IMR-90 (cell line): ENCODE data around the gene OTOGL. TPM values are rescaled to one million over a fixed set of nuclear protein-coding genes. Genes with fewer than 3 reads are reported as not detected.

Experiments
- ATAC-seq: fragments of 200-7000 bp; cut with Tn5 transposase; 2 replicates; pipeline ENCODE4 v1.9.1; 2020; ENCODE audit warnings: low read depth, mild to moderate bottlenecking, moderate library complexity
- BruUV-seq: library from RNA; stranded (reverse); fragments of 400-500 nt; replicated peaks from 2 replicates; lab custom pipeline; 2021; lab: Mats Ljungman, UMichigan
- CTCF ChIA-PET: fragments of 300-600 bp; formaldehyde crosslinking; extraction: SDS; loops from one replicate; lab custom pipeline; 2021; ENCODE audit warnings: antibody characterized with exemption; lab: Yijun Ruan, JAX
- POLR2A ChIA-PET: fragments of 300-600 bp; sonication (Branson Sonifier 250); formaldehyde crosslinking; loops from one replicate; lab custom pipeline; 2022; ENCODE audit warnings: antibody characterized with exemption; ENCODE audit not compliant: unreplicated experiment; lab: Charles Lee
- DNase-seq: peaks from one replicate; pipeline ENCODE4 v3.0.0; 2013
- H2AFZ ChIP-seq: replicated peaks from 2 replicates; pipeline ENCODE3; 2013; ENCODE audit warnings: low read length, mild to moderate bottlenecking; ENCODE audit not compliant: poor library complexity
- H2AK5ac ChIP-seq: 2 replicates; pipeline ENCODE4 v1.6.1; 2013; ENCODE audit warnings: low read depth, low read length, inconsistent platforms
- H2AK9ac ChIP-seq: replicated peaks from 2 replicates; pipeline ENCODE3; 2013; ENCODE audit warnings: mild to moderate bottlenecking, low read depth, low read length, moderate library complexity; ENCODE audit not compliant: poor library complexity
- H2BK120ac ChIP-seq: 2 replicates; pipeline ENCODE4 v1.6.1; 2013; ENCODE audit warnings: low read depth, low read length, inconsistent platforms
- H2BK15ac ChIP-seq: 3 replicates; pipeline ENCODE4 v1.6.1; 2013; ENCODE audit warnings: low read depth, low read length, inconsistent platforms
- H2BK20ac ChIP-seq: 2 replicates; pipeline ENCODE4 v1.6.1; 2013; ENCODE audit warnings: low read depth, mild to moderate bottlenecking, inconsistent platforms, low read length, moderate library complexity
- H2BK5ac ChIP-seq: 2 replicates; pipeline ENCODE4 v1.6.1; 2013; ENCODE audit warnings: mild to moderate bottlenecking, low read depth, low read length, inconsistent platforms; ENCODE audit not compliant: poor library complexity, severe bottlenecking
- H3K14ac ChIP-seq: replicated peaks from 2 replicates; pipeline ENCODE4 v1.6.1; 2013; ENCODE audit warnings: low read depth, low read length, inconsistent platforms
- H3K18ac ChIP-seq: 2 replicates; pipeline ENCODE4 v1.6.1; 2013; ENCODE audit warnings: low read depth, low read length, control low read depth
- H3K23ac ChIP-seq: 2 replicates; pipeline ENCODE4 v1.6.1; 2013; ENCODE audit warnings: low read depth, low read length, inconsistent platforms
- H3K27ac ChIP-seq: 2 replicates; pipeline ENCODE4 v1.5.1; 2013; ENCODE audit warnings: mild to moderate bottlenecking, control low read depth, low read length; ENCODE audit not compliant: insufficient read depth
- H3K27me3 ChIP-seq: 2 replicates; pipeline ENCODE4 v1.6.1; 2013; ENCODE audit warnings: low read length; ENCODE audit not compliant: control insufficient read depth, insufficient read depth
- H3K36me3 ChIP-seq: 2 replicates; pipeline ENCODE4 v1.6.1; 2013; ENCODE audit warnings: low read length, mixed read lengths; ENCODE audit not compliant: control insufficient read depth, insufficient read depth
- H3K4ac ChIP-seq: 2 replicates; pipeline ENCODE4 v1.6.1; 2013; ENCODE audit warnings: low read depth, low read length, inconsistent platforms
- H3K4me1 ChIP-seq: 2 replicates; pipeline ENCODE4 v1.6.1; 2013; ENCODE audit warnings: low read length, mixed read lengths; ENCODE audit not compliant: control insufficient read depth, insufficient read depth
- H3K4me2 ChIP-seq: 2 replicates; pipeline ENCODE4 v1.6.1; 2013; ENCODE audit warnings: low read depth, mild to moderate bottlenecking, control low read depth, low read length, moderate library complexity
- H3K4me3 ChIP-seq: 2 replicates; pipeline ENCODE4 v1.5.1; 2013; ENCODE audit warnings: low read depth, mild to moderate bottlenecking, control low read depth, low read length, moderate library complexity; ENCODE audit not compliant: insufficient read depth
- H3K56ac ChIP-seq: 2 replicates; pipeline ENCODE4 v1.6.1; 2013; ENCODE audit warnings: low read length, inconsistent platforms; ENCODE audit not compliant: insufficient read depth; ENCODE audit errors: extremely low read depth
- H3K79me1 ChIP-seq, 2 experiments: 2 replicates each; pipeline ENCODE4 v1.6.1; 2013; ENCODE audit warnings: low read length in 2 of 2, inconsistent platforms in 1 of 2, low read depth in 1 of 2
- H3K9ac ChIP-seq: 2 replicates; pipeline ENCODE4 v1.6.1; 2013; ENCODE audit warnings: low read depth, low read length, control low read depth
- H3K9me1 ChIP-seq: 2 replicates; pipeline ENCODE4 v1.6.1; 2013; ENCODE audit warnings: low read length, inconsistent platforms; ENCODE audit not compliant: insufficient read depth
- H3K9me3 ChIP-seq: 2 replicates; pipeline ENCODE4 v1.6.1; 2013; ENCODE audit warnings: low read length; ENCODE audit not compliant: control insufficient read depth, insufficient read depth
- H4K20me1 ChIP-seq: 2 replicates; pipeline ENCODE4 v1.6.1; 2013; ENCODE audit warnings: low read length, inconsistent platforms; ENCODE audit not compliant: insufficient read depth
- H4K5ac ChIP-seq: 2 replicates; pipeline ENCODE4 v1.6.1; 2013; ENCODE audit warnings: mild to moderate bottlenecking, low read depth, low read length, control low read depth
- H4K8ac ChIP-seq, 2 experiments: 2 replicates each; pipeline ENCODE4 v1.6.1; 2013; ENCODE audit warnings: low read depth in 2 of 2, low read length in 2 of 2, control low read depth in 1 of 2, inconsistent platforms in 1 of 2
- H4K91ac ChIP-seq: 2 replicates; pipeline ENCODE4 v1.6.1; 2013; ENCODE audit warnings: low read depth, low read length, inconsistent platforms; ENCODE audit not compliant: insufficient read depth
- BHLHE40 ChIP-seq: fragments of 150-350 bp; IDR thresholded peaks from 2 replicates; pipeline ENCODE4 v1.6.1; 2016; ENCODE audit warnings: mild to moderate bottlenecking, low read depth, low read length
- CEBPB ChIP-seq: IDR thresholded peaks from 2 replicates; pipeline ENCODE4 v1.6.1; 2012; ENCODE audit warnings: low read depth, low read length, improper control_type of control experiment
- CHD1 ChIP-seq: IDR thresholded peaks from 2 replicates; pipeline ENCODE4 v1.6.1; 2012; ENCODE audit warnings: low read depth, low read length, improper control_type of control experiment
- CTCF ChIP-seq: conservative IDR thresholded peaks from 2 replicates; pipeline ENCODE4 v1.5.1; 2012; ENCODE audit warnings: mild to moderate bottlenecking, low read depth, low read length, improper control_type of control experiment
- ELK1 ChIP-seq: fragments of 150-350 bp; IDR thresholded peaks from 2 replicates; pipeline ENCODE4 v1.6.1; 2016; ENCODE audit warnings: low read depth, mild to moderate bottlenecking, low read length, moderate library complexity, borderline replicate concordance
- FOS ChIP-seq: fragments of 150-350 bp; IDR thresholded peaks from 2 replicates; pipeline ENCODE4 v1.6.1; 2016; ENCODE audit warnings: low read depth, low read length
- MAFK ChIP-seq: IDR thresholded peaks from 2 replicates; pipeline ENCODE4 v1.6.1; 2012; ENCODE audit warnings: low read depth, low read length, improper control_type of control experiment
- MAZ ChIP-seq: IDR thresholded peaks from 2 replicates; pipeline ENCODE4 v1.6.1; 2012; ENCODE audit warnings: low read depth, mild to moderate bottlenecking, low read length, improper control_type of control experiment, moderate library complexity, borderline replicate concordance
- MXI1 ChIP-seq: IDR thresholded peaks from 2 replicates; pipeline ENCODE4 v1.6.1; 2012; ENCODE audit warnings: low read depth, mild to moderate bottlenecking, low read length, moderate library complexity, borderline replicate concordance
- NFE2L2 ChIP-seq: fragments of 150-350 bp; IDR thresholded peaks from 2 replicates; pipeline ENCODE4 v1.6.1; 2016; ENCODE audit warnings: low read depth, mild to moderate bottlenecking, low read length
- POLR2A ChIP-seq: IDR thresholded peaks from 2 replicates; pipeline ENCODE4 v1.6.1; 2012; ENCODE audit warnings: mild to moderate bottlenecking, low read depth, low read length
- RAD21 ChIP-seq: IDR thresholded peaks from 2 replicates; pipeline ENCODE4 v1.6.1; 2012; ENCODE audit warnings: low read length, improper control_type of control experiment
- RCOR1 ChIP-seq: IDR thresholded peaks from 2 replicates; pipeline ENCODE4 v1.6.1; 2012; ENCODE audit warnings: mild to moderate bottlenecking, low read length, improper control_type of control experiment; ENCODE audit not compliant: insufficient replicate concordance
- RFX5 ChIP-seq: IDR thresholded peaks from 2 replicates; pipeline ENCODE4 v1.8.0; 2012; ENCODE audit warnings: low read depth, mild to moderate bottlenecking, low read length, moderate library complexity
- SMC3 ChIP-seq: fragments of 150-350 bp; IDR thresholded peaks from 2 replicates; pipeline ENCODE4 v1.6.1; 2016; ENCODE audit warnings: low read depth, mild to moderate bottlenecking, antibody characterized with exemption, low read length, moderate library complexity
- WGBS, 2 experiments: methylation state at CpG; one replicate each; pipeline versions ENCODE4 v1.1.5 to v1.1.7; 2013; ENCODE audit warnings: missing lambda C conversion rate in 2 of 2; ENCODE audit not compliant: insufficient read length in 1 of 2; ENCODE audit errors: extremely low coverage in 2 of 2; 5-methylcytosine and 5-hydroxymethylcytosine counted together
- dilution Hi-C: fragments of 300-500 bp; cut with HindIII; formaldehyde crosslinking; loops from one replicate; pipeline ENCODE4 v1.14.3; 2018; ENCODE audit warnings: low sequenced_read_pairs; ENCODE audit not compliant: unreplicated experiment
- in situ Hi-C: fragments of 300-500 bp; cut with MboI; formaldehyde crosslinking; loops from 3 replicates; pipeline ENCODE4 v1.14.3; 2019; ENCODE audit warnings: low sequenced_read_pairs, inconsistent platforms, mixed read lengths
- intact Hi-C: fragments of 100-400 bp; cut with micrococcal nuclease; formaldehyde crosslinking; loops from 2 replicates; pipeline ENCODE4 v1.10.0; 2022
- polyA plus RNA-seq, 3 experiments: library from polyadenylated mRNA; depleted of rRNA; stranded (reverse); fragments of >200 nt; gene quantifications; 2 replicates each; pipeline ENCODE4 v1.2.3, GENCODE V29; 2012; ENCODE audit warnings: low replicate concordance in 1 of 3
- total RNA-seq: library from RNA; depleted of rRNA; stranded (reverse); fragments of >200 nt; gene quantifications from 2 replicates; pipeline ENCODE4 v1.2.3, GENCODE V29; 2012
- TF ChIP-seq, protein P1 (sequence below): fragments of 150-350 bp; IDR thresholded peaks from 2 replicates; pipeline ENCODE4 v1.6.1; 2017; ENCODE audit warnings: mild to moderate bottlenecking, antibody characterized with exemption, low read length, low read depth

Gene OTOGL
- total and polyA plus RNA-seq, 2 of the 4 experiments (the other 2 are of a cell fraction): 0.10 to 0.18 TPM

DNA sequence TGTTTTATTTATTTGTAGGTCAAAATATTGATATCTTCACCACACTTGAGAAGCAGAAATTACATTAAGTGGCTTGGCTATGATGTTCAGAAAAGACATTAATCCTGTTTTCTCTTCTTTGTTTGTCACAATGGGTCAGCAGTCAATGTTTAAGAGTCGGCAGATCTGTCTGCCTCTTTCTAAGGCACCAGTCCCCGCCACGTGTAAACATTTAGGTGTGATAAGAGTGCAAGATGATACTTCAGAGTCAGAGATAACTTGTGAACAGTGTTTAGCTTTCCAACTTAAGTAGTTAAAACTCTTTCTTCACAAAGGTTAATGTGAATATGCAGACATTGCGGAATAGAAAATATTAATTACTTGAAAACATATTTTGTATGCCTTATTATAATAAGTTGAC, 160.9 kb downstream of the OTOGL start:
- POLR2A ChIA-PET: no interaction called here
- H3K23ac ChIP-seq: no peak overlapping the region
- no peak overlapping the region for H3K9ac ChIP-seq
- no peak overlapping the region for H2BK15ac ChIP-seq
- DNase-seq (no peak), ATAC-seq (no peak)
- dilution Hi-C loops (no loop called here), in situ Hi-C loops (loop anchor here (10.0 kb wide), 1 partner anchor 855 kb away; no protein-coding TSS in a partner anchor), intact Hi-C loops (loop anchor here (5.0 kb wide), 1 partner anchor 33 kb away; no protein-coding TSS in a partner anchor)
- no peak overlapping the region for H3K18ac ChIP-seq
- no peaks in the 10 kb centered on the region for H4K20me1 ChIP-seq
- H2BK120ac ChIP-seq: no peak overlapping the region
- H3K4me3 ChIP-seq: no peak overlapping the region
- no peak overlapping the region for H3K4ac ChIP-seq
- peaks cover 2% of the 10 kb centered on the region for H3K4me1 ChIP-seq
- no TSS peak for BruUV-seq
- H3K79me1 ChIP-seq: no peaks in the 10 kb centered on the region
- H2BK5ac ChIP-seq: no peak overlapping the region
- CTCF ChIA-PET: interaction anchor here (0.6 kb wide), 1 partner anchor 655 kb away, joined by 3 read pairs; no protein-coding TSS in a partner anchor
- no peaks in the 10 kb centered on the region for H3K36me3 ChIP-seq
- H2AK9ac ChIP-seq: no peak overlapping the region
- no peak overlapping the region for H3K14ac ChIP-seq
- no peaks in the 10 kb centered on the region for H3K27me3 ChIP-seq
- no peak overlapping the region for H3K4me2 ChIP-seq
- H2AK5ac ChIP-seq: no peak overlapping the region
- H4K5ac ChIP-seq: no peak overlapping the region
- H3K9me1 ChIP-seq: no peaks in the 10 kb centered on the region
- no peak overlapping the region for H4K91ac ChIP-seq
- H3K56ac ChIP-seq: no peak overlapping the region
- no CpG with 5 or more reads among the region's 4 CpGs for WGBS, 2 experiments
- no peak overlapping the region for H3K27ac ChIP-seq
- H4K8ac ChIP-seq: no peak overlapping the region
- no peaks in the 10 kb centered on the region for H3K9me3 ChIP-seq
- H2BK20ac ChIP-seq: no peak overlapping the region
- no peak for TF ChIP-seq NFE2L2
- no peak for TF ChIP-seq POLR2A
- no peak for TF ChIP-seq CHD1
- no peak for TF ChIP-seq RAD21
- no peak for TF ChIP-seq CTCF
- no peak for TF ChIP-seq BHLHE40
- no peak for TF ChIP-seq CEBPB
- TF ChIP-seq MAFK: no peak
- TF ChIP-seq ELK1: no peak
- no peak for TF ChIP-seq FOS
- TF ChIP-seq RCOR1: no peak
- TF ChIP-seq RFX5: no peak
- TF ChIP-seq MXI1: no peak
- no peak for TF ChIP-seq SMC3
- TF ChIP-seq, protein P1, sequence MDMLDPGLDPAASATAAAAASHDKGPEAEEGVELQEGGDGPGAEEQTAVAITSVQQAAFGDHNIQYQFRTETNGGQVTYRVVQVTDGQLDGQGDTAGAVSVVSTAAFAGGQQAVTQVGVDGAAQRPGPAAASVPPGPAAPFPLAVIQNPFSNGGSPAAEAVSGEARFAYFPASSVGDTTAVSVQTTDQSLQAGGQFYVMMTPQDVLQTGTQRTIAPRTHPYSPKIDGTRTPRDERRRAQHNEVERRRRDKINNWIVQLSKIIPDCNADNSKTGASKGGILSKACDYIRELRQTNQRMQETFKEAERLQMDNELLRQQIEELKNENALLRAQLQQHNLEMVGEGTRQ: no peak
- TF ChIP-seq MAZ: no peak
- H2AFZ ChIP-seq: no peak overlapping the region
